Renal cortex interstitium (tissue), 11 donors: ENCODE data around the gene CENPP. TPM values are rescaled to one million over a fixed set of nuclear protein-coding genes. Genes with fewer than 3 reads are reported as not detected.
"Not testable (repeated sequence)": the region's sequence is repeated elsewhere in the genome, so short reads cannot be mapped to it uniquely, and the experiment has no call there.

Experiments
- DNase-seq, 11 donors: peaks; one replicate each; pipeline ENCODE4 v3.0.0-alpha.2; 2013; ENCODE audit warnings: low read depth in 9 of 11, low spot score in 4 of 11; ENCODE audit errors: extremely low read depth in 1 of 11
- polyA plus RNA-seq, 3 donors: library from polyadenylated mRNA; unstranded; fragments of 120-200 nt; gene quantifications; one replicate each; pipeline ENCODE4 v1.2.1, GENCODE V29; 2013; ENCODE audit not compliant: insufficient read length in 3 of 3

The CENPP gene
- polyA plus RNA-seq, 3 donors = 5.5 to 8.3 (median 7.6) TPM

- no peak for DNase-seq
Observed at GRCh38 chr9:92611621-92612285, 286.0 kb downstream of the CENPP start.

- DNase-seq = no peak
Observed at GRCh38 chr9:92612292-92612691, 286.5 kb downstream of the CENPP start.

DNA sequence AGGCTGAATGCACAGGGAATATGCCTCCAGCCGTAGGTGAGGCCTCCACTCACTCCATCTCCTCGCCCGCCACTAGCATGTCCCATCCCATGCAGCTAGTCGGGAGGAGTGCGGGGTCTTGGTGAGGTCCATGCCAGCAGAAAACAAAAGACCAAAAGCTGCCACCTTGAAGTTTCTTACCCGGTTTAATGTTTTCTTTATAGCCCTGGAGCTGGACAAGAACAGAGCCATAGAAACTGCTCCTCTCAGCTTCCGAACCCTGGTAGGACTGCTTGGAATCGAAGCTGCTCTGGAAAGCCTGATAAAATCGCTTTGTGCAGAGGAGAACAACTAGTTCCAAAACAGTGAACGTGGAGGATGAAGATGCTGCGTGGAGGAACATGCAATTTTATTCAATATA, 287.1 kb downstream of the CENPP start:
- no peak for DNase-seq

GRCh38 chr9:92613268-92614122, 287.7 kb downstream of the CENPP start:
- no peak for DNase-seq

DNA sequence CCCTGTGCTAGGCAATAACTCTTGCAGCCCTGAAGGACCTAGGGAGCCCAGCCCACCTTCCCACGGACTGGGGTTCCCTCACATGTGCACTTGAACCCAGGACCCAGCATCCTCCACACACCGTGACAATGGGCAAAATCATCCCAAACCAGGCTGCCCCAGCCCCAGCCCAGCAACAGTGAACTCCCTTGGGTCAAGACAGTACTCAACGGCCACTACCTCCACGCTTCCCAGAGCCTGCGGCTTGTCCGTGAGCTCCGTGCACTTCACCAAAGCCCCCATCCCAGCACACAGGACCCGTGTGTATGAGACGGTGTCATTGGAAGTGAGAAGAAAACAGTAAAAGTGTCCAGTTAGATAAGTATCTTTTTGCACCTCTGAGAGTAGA, 288.4 kb downstream of the CENPP start:
- DNase-seq = no peak

DNA sequence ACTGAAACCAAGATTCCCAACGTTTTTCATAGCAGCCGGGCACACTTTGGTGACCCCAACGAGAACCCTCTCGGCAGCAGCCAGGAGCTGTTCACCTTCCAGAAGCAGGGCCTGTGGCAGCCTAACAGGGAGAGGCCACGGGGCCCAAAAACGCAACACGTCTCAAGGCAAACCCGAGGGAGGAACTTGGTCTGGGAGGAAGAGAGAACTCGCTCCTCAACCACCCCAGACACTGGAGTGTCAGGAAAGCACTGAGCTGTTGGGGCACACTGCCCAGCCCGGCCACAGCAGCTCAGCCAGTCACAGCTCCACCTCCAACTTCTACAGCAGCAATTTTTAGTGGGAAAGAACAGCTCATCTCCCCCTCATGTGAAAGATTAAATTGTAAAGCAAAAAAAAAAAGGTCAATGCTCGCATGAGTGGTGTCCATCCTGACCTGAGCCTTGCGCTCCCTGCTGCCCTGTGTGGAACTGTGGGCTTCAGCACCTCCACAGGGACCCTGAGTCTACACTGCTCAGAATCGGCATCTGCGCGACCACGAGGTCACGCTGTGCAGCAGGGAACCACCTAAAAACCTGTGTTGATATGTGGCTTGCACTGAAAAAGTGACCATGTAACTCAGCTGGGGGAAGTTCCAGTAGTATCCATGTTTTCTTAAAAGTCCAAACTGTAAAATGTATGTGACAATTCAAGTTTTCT, 289.2 kb downstream of the CENPP start:
- DNase-seq = no peak

DNA sequence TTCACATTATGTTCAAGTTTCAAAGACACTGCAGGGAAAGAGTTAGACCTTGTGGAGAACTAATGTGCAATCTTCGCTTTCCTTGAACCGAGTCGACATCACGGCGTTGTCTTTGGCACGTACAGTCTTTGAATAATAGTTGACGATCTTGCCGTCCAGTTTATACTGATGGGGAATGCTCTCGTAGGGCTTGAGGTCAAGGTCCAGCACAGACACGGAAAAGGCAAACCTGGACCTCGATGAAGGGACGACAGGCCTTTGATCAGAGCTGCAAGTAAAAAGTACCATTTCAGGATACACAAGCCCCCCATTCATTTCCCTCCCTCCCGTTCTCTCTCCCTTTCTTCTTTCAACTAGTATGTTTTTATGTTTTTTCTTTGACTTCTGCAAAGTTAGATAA, 290.0 kb downstream of the CENPP start:
- no peak for DNase-seq

GRCh38 chr9:92616199-92616641, 290.5 kb downstream of the CENPP start:
- DNase-seq = no peak

GRCh38 chr9:92616655-92617111, 290.9 kb downstream of the CENPP start:
- no peak for DNase-seq

GRCh38 chr9:92617195-92617813, 291.6 kb downstream of the CENPP start:
- no peak for DNase-seq

GRCh38 chr9:92617951-92618510, 292.3 kb downstream of the CENPP start:
- DNase-seq = no peak

DNA sequence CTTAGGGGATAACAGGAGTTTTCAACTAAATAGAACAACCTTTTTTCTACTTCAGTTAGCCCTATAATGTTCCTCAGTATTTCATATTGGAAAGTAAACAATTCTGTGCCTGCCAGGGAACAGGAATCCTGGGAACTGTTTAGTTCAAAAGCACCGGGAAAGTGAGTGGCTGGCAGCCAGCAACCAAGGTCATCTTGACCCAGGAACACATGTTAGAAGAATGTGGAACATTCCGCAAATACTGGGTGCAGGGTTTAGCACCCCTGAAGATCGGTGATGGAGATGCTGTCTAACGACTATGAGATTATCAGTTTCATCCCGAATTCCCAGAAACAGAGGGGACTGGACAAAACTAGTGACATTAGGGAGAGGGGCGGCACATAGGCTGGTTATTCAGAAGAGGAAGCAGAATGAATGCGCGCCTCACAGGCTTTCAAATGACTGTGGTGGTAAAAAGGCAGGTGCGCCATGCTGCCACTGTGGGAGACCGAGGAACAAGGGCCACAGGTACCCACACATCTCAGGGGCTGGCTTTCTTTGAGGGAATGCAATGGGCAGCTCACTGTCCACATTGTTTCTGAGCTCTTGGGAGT, 293.0 kb downstream of the CENPP start:
- DNase-seq = no peak

DNA sequence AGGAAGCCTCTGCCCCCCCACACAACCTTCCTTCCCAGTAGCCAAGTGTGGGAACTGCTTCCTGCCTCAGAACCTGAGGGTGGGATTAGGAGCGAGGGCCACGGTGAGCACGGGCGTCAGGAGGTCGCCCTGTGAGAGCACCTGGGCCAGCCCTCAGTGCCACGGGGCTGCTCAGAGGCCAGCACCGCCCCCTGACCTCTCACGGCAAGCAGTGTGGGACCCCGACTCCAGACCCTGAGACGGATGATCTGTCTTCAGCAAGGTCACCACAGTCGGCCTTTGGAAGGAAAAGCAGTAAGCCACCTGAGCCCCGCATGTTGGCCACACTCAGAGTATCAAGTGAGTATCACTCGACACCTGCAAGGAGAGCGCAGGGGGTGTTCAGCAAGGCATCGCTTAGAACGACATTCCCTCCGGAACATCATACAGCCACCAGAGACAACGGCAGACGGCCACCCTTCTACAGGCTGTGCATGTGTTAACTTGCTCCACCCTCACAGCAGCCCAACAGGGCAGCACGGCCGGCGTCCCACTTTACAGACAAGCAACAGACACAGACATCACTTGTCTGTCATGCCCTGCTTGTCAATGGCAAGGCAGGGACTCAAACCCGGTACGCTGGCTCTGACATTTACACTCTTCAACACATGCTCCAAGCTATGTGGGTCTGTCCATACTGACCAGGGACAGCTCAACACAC, 294.0 kb downstream of the CENPP start:
- no peak for DNase-seq

GRCh38 chr9:92620845-92621244, 295.1 kb downstream of the CENPP start:
- DNase-seq = no peak

DNA sequence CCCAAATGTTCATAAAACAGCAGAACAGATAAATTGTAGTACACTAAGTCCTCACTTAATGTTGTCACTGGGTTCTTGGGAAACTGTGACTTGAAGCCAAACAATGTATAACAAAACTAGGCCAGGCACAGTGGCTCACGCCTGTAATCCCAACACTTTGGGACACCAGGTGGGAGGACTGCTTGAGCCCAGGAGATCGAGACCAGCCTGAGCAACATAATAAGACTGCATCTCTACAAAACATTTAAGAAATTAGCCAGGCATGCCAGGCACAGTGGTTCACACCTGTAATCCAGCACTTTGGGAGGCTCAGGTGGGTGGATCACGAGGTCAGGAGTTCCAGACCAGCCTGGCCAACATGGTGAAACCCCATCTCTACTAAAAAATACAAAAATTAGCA, 298.2 kb downstream of the CENPP start:
- DNase-seq = not testable (repeated sequence)

GRCh38 chr9:92626484-92626883, 300.7 kb downstream of the CENPP start:
- DNase-seq = no peak

GRCh38 chr9:92627651-92628050, 301.9 kb downstream of the CENPP start:
- DNase-seq = no peak
